Vein endothelial cell (primary cell): Measurements from ENCODE around the gene RSPH10B. TPM values are rescaled to one million over a fixed set of nuclear protein-coding genes. Genes with fewer than 3 reads are reported as not detected.

Experiments used
- small RNA-seq: library from RNA; depleted of rRNA; stranded (forward); fragments of <200 nt; gene quantifications from one replicate; pipeline ENCODE3, GENCODE V24; 2012
- total RNA-seq: library from RNA; depleted of rRNA; stranded (reverse); fragments of >200 nt; gene quantifications from 2 replicates; pipeline ENCODE4 v1.2.3, GENCODE V29; 2012

Gene RSPH10B
- total RNA-seq = 0.98 TPM in 1 of 2 replicates, not detected in the other

GRCh38 chr7:5970347-5970911, at the start of gene RSPH10B:
Gene RSPH10B (minus strand): TSS chr7:5970689. CDS start chr7:5967116, 3,573 bp downstream.

GRCh38 chr7:6008668-6009611, 38.5 kb upstream of the RSPH10B start, which contains the start of the genes AIMP2 and PMS2:
Gene AIMP2 (plus strand): TSS chr7:6009272. CDS start chr7:6009364, 92 bp downstream.
Gene PMS2 (minus strand): TSS chr7:6009049. CDS start chr7:6009019, 30 bp downstream.

GRCh38 chr7:5898480-5899224, 71.8 kb downstream of the RSPH10B start, which contains the start of gene CCZ1:
Gene CCZ1 (plus strand): TSS chr7:5898733. CDS start chr7:5898800, 67 bp downstream.

Small RNA genes lying within 50 kb of the gene (small RNA-seq; reads per million reads assigned to genes)
- gene RF00019 (not detected), gene SNORA80D (11.7 reads per million, percentile 96 among the genes with 10 or more reads in this experiment)

Other genes starting within 250 kb of the RSPH10B start
- gene RNF216, start 189.0 kb downstream of the RSPH10B start, total RNA-seq = 53.2 and 54.2 TPM in 2 replicates
- not detected in 2 replicates for gene OCM, start 89.9 kb downstream of the RSPH10B start, total RNA-seq
- 78.1 and 116 TPM in 2 replicates for gene CCZ1, start 72.0 kb downstream of the RSPH10B start, total RNA-seq
- gene PMS2, start 38.4 kb upstream of the RSPH10B start, total RNA-seq = 13.4 and 17.6 TPM in 2 replicates
- 64.0 and 75.8 TPM in 2 replicates for gene AIMP2, start 38.6 kb upstream of the RSPH10B start, total RNA-seq
- gene ANKRD61, start 60.7 kb upstream of the RSPH10B start, total RNA-seq = not detected in 2 replicates
- 125 and 146 TPM in 2 replicates for gene EIF2AK1, start 88.5 kb upstream of the RSPH10B start, total RNA-seq
- gene USP42, start 134.3 kb upstream of the RSPH10B start, total RNA-seq = 10.1 and 11.1 TPM in 2 replicates